HepG2 (cell line): ENCODE measurements around the gene C20orf96. TPM values are rescaled to one million over a fixed set of nuclear protein-coding genes. Genes with fewer than 3 reads are reported as not detected.

ENCODE experiments used
- HNRNPH1 ChIP-seq: fragments of 200-400 bp; formaldehyde crosslinking; optimal IDR thresholded peaks from 2 replicates; pipeline ENCODE3; 2017; ENCODE audit warnings: mild to moderate bottlenecking, low read depth, low read length
- POLR2G ChIP-seq: fragments of 200-400 bp; formaldehyde crosslinking; IDR thresholded peaks from 2 replicates; pipeline ENCODE4 v1.6.1; 2018; ENCODE audit warnings: mild to moderate bottlenecking, low read depth, low read length, moderate library complexity
- SAP130 ChIP-seq: IDR thresholded peaks from 2 replicates; pipeline ENCODE4 v1.6.1; 2016; ENCODE audit warnings: low read depth
- SMYD3 ChIP-seq: sonication (generic); formaldehyde crosslinking; IDR thresholded peaks from 2 replicates; pipeline ENCODE4 v1.8.1; 2023; ENCODE audit warnings: mild to moderate bottlenecking, missing genetic modification reagents
- ZC3H13 ChIP-seq: sonication (generic); formaldehyde crosslinking; IDR thresholded peaks from 2 replicates; pipeline ENCODE4 v1.8.1; 2023; ENCODE audit warnings: mild to moderate bottlenecking, missing genetic modification reagents, moderate library complexity
- ZNF124 ChIP-seq: sonication (generic); formaldehyde crosslinking; IDR thresholded peaks from 2 replicates; pipeline ENCODE4 v1.4.0; 2020; ENCODE audit warnings: missing genetic modification reagents
- ZNF547 ChIP-seq: sonication (generic); formaldehyde crosslinking; IDR thresholded peaks from 2 replicates; pipeline ENCODE4 v1.5.1; 2020; ENCODE audit warnings: mild to moderate bottlenecking, missing genetic modification reagents
- polyA plus RNA-seq, 8 experiments: library from polyadenylated mRNA; depleted of rRNA in 3 of 8; stranded (reverse) in 7 of 8; unstranded in 1 of 8; fragments of >200 nt; fragmentation: Illumina TruSeq in 4 of 8; extraction: Trizol in 4 of 8; gene quantifications; 2 replicates each; pipeline versions ENCODE4 v1.2.1 to v1.2.3, GENCODE V29; 2011 to 2016; ENCODE audit warnings: low read depth in 4 of 8, missing spikeins in 1 of 8, mixed read lengths in 1 of 8; ENCODE audit not compliant: insufficient read depth in 1 of 8
- total RNA-seq, 5 experiments: library from RNA; depleted of rRNA; stranded (reverse); fragments of >200 nt; fragmentation: Illumina TruSeq; extraction: Trizol; gene quantifications; 2 replicates each; pipeline ENCODE4 v1.2.3, GENCODE V29; 2016; ENCODE audit warnings: low read depth in 1 of 5
- TF ChIP-seq, protein P1 (sequence below), 2 experiments: sonication (generic) in 1 of 2; formaldehyde crosslinking in 1 of 2; IDR thresholded peaks; 2 replicates each; pipeline versions ENCODE4 v1.4.0 to v1.6.1; 2016 to 2020; ENCODE audit warnings: borderline replicate concordance in 1 of 2, low read depth in 1 of 2, mild to moderate bottlenecking in 1 of 2, missing genetic modification reagents in 1 of 2
- TF ChIP-seq, protein P2 (sequence below): sonication (generic); formaldehyde crosslinking; IDR thresholded peaks from 2 replicates; pipeline ENCODE4 v1.5.0; 2020; ENCODE audit warnings: mild to moderate bottlenecking, missing genetic modification reagents
- TF ChIP-seq, protein P3 (sequence below): sonication (generic); formaldehyde crosslinking; IDR thresholded peaks from 2 replicates; pipeline ENCODE4 v1.5.0; 2020; ENCODE audit warnings: mild to moderate bottlenecking, missing genetic modification reagents, borderline replicate concordance

C20orf96 gene
- total and polyA plus RNA-seq, 2 of the 13 experiments (the other 11 are each of a cell fraction or from before 2014, with no cell fraction given) = 3.8 to 20.6 TPM

DNA sequence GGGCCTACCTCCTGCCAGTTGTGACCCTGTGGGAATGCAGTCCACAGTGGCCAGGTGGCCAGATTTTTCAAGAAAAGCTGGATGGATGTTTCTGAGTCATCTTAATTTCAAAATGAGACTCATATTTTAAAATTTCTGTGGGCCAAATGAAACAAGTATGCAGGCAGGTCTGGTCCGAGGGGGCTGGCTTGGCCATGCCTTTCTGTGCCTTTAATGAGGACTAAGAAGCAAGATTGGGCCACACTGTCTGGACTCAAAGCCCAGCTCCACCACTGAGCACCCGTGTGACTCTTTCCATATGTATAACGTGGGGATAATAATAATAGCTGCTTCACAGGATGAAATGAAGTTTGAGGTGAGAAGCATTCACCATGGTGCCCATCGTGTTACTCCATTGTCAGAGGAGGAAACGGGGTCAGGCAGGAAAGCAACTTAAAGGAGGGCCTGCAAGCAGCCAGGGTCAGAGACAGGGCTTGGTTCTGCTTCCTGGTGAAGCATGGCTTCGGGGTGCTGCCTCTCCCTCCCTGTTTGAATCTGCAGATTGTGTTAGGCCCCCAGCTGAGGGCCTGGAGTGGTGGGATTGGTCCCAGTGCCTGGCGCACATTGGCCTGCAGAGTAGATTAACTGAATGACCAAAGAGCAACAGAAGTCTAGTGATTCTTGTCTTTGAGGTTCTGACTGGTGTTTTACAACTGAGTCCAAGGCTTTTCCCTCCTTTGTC is 38.6 kb upstream of the C20orf96 start (continued):
- TF ChIP-seq SAP130 (peak; percentile 26; the same call in 1 of the 2 replicates), POLR2G (peak; percentile 43), ZNF547 (CRISPR knock-in tag) (0 out of 2 replicates have a peak, but pooled peaks have one; percentile 56), ZC3H13 (peak; percentile 86), ZNF124 (CRISPR knock-in tag) (no peak), HNRNPH1 (peak; percentile 33), SMYD3 (CRISPR knock-in tag) (peak; percentile 56; the same call in 1 of the 2 replicates)
- TF ChIP-seq, protein P1, sequence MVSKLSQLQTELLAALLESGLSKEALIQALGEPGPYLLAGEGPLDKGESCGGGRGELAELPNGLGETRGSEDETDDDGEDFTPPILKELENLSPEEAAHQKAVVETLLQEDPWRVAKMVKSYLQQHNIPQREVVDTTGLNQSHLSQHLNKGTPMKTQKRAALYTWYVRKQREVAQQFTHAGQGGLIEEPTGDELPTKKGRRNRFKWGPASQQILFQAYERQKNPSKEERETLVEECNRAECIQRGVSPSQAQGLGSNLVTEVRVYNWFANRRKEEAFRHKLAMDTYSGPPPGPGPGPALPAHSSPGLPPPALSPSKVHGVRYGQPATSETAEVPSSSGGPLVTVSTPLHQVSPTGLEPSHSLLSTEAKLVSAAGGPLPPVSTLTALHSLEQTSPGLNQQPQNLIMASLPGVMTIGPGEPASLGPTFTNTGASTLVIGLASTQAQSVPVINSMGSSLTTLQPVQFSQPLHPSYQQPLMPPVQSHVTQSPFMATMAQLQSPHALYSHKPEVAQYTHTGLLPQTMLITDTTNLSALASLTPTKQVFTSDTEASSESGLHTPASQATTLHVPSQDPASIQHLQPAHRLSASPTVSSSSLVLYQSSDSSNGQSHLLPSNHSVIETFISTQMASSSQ (IDR thresholded peaks at IDR 0.05; ENCODE audit: low read depth) = no peak
- TF ChIP-seq, protein P1 (CRISPR knock-in tag; IDR thresholded peaks at IDR 0.05; ENCODE audit: borderline replicate concordance) = peak; percentile 18; the same call in 1 of the 2 replicates
- TF ChIP-seq, protein P2, sequence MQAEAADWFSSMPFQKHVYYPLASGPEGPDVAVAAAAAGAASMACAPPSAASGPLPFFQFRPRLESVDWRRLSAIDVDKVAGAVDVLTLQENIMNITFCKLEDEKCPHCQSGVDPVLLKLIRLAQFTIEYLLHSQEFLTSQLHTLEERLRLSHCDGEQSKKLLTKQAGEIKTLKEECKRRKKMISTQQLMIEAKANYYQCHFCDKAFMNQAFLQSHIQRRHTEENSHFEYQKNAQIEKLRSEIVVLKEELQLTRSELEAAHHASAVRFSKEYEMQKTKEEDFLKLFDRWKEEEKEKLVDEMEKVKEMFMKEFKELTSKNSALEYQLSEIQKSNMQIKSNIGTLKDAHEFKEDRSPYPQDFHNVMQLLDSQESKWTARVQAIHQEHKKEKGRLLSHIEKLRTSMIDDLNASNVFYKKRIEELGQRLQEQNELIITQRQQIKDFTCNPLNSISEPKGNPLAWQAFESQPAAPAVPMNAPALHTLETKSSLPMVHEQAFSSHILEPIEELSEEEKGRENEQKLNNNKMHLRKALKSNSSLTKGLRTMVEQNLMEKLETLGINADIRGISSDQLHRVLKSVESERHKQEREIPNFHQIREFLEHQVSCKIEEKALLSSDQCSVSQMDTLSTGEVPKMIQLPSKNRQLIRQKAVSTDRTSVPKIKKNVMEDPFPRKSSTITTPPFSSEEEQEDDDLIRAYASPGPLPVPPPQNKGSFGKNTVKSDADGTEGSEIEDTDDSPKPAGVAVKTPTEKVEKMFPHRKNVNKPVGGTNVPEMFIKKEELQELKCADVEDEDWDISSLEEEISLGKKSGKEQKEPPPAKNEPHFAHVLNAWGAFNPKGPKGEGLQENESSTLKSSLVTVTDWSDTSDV (CRISPR knock-in tag) = 0 out of 2 replicates have a peak, but pooled peaks have one; percentile 17
- TF ChIP-seq, protein P3, sequence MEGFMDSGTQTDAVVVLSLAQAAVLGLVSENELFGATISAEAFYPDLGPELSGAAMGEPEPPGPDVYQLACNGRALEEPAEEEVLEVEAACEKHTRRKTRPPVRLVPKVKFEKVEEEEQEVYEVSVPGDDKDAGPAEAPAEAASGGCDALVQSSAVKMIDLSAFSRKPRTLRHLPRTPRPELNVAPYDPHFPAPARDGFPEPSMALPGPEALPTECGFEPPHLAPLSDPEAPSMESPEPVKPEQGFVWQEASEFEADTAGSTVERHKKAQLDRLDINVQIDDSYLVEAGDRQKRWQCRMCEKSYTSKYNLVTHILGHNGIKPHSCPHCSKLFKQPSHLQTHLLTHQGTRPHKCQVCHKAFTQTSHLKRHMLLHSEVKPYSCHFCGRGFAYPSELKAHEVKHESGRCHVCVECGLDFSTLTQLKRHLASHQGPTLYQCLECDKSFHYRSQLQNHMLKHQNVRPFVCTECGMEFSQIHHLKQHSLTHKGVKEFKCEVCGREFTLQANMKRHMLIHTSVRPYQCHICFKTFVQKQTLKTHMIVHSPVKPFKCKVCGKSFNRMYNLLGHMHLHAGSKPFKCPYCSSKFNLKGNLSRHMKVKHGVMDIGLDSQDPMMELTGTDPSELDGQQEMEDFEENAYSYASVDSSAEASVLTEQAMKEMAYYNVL (CRISPR knock-in tag) = 0 out of 2 replicates have a peak, but pooled peaks have one; percentile 4
